ENCODE data around the gene FAM110C.

- TF ChIP-seq CTCF (IDR thresholded peaks at IDR 0.05; ENCODE audit: low read depth, low read length) (no peak), EZH2phosphoT487 (IDR thresholded peaks at IDR 0.05; ENCODE audit: low read depth) (no peak)
These were observed 23.4 kb upstream of the FAM110C start for GRCh38 chr2:69366-70344.

Measured in OCI-LY3 (cell line).